Right renal pelvis (tissue), 4 donors: ENCODE results near the gene WBP4. TPM values are rescaled to one million over a fixed set of nuclear protein-coding genes. Genes with fewer than 3 reads are reported as not detected.
A peak's percentile ranks its signal among the peaks of the same experiment; 100 is the strongest.
"Not testable (repeated sequence)": the region's sequence is repeated elsewhere in the genome, so short reads cannot be mapped to it uniquely, and the experiment has no call there.

ENCODE experiments used
- DNase-seq, 4 donors: peaks; one replicate each; pipeline ENCODE4 v3.0.0-alpha.2; 2013; ENCODE audit warnings: low read depth in 4 of 4, low spot score in 3 of 4, missing footprints in 1 of 4
- polyA plus RNA-seq, 4 donors: library from polyadenylated mRNA; unstranded; fragments of 120-200 nt; gene quantifications; one replicate each; pipeline ENCODE4 v1.2.1, GENCODE V29; 2013; ENCODE audit not compliant: insufficient read length in 4 of 4

Gene WBP4
- polyA plus RNA-seq, 4 donors, result 21.2 to 26.1 (median 24.7) TPM

- not testable (repeated sequence) for DNase-seq
Measured at GRCh38 chr13:41042419-41042818, 18.9 kb upstream of the WBP4 start.

GRCh38 chr13:41048640-41049039, 12.7 kb upstream of the WBP4 start:
- DNase-seq, result no peak

GRCh38 chr13:41049480-41050440, 11.5 kb upstream of the WBP4 start:
- no peak for DNase-seq

GRCh38 chr13:41052441-41052840, 8.9 kb upstream of the WBP4 start:
- no peak for DNase-seq

GRCh38 chr13:41053384-41053826, 7.9 kb upstream of the WBP4 start:
- DNase-seq, result no peak

GRCh38 chr13:41054212-41054877, 7.0 kb upstream of the WBP4 start:
- DNase-seq, result peak in 2 of 4 donors; percentile 19 to 32

- no peak for DNase-seq
Measured at GRCh38 chr13:41054919-41055619, 6.2 kb upstream of the WBP4 start.

GRCh38 chr13:41056194-41056593, 5.1 kb upstream of the WBP4 start:
- DNase-seq, result no peak

GRCh38 chr13:41056826-41057711, 4.2 kb upstream of the WBP4 start:
- no peak for DNase-seq

GRCh38 chr13:41058295-41059070, 2.8 kb upstream of the WBP4 start:
- DNase-seq, result no peak

GRCh38 chr13:41059456-41060081, 1.7 kb upstream of the WBP4 start:
- DNase-seq, result peak in 1 of 4 donors; percentile 23

- DNase-seq, result peak; percentile 75 to 82 (median 78)
Measured at GRCh38 chr13:41060082-41060723, 1.1 kb upstream of the WBP4 start.

- peak in 2 of 4 donors; percentile 72 to 78 for DNase-seq
Measured at GRCh38 chr13:41060724-41061074, 610 bp upstream of the WBP4 start.

- DNase-seq, result peak in 3 of 4 donors; percentile 26 to 56 (median 55)
Measured at GRCh38 chr13:41061914-41062837, 867 bp downstream of the WBP4 start.

GRCh38 chr13:41064493-41064892, 3.2 kb downstream of the WBP4 start:
- no peak for DNase-seq

GRCh38 chr13:41065078-41065477, 3.8 kb downstream of the WBP4 start:
- DNase-seq, result no peak

- DNase-seq, result no peak
Measured at GRCh38 chr13:41074523-41074922, 13.2 kb downstream of the WBP4 start.
